Loucy (cell line): Measurements from ENCODE around the gene IQGAP3.

Experiments used
- H2AFZ ChIP-seq: fragments of 200-600 bp; sonication (generic); 2 replicates; pipeline ENCODE4 v1.6.0; 2016; ENCODE audit warnings: antibody characterized with exemption, mild to moderate bottlenecking, low read length, moderate library complexity
- H3F3A ChIP-seq: fragments of 200-600 bp; 2 replicates; pipeline ENCODE4 v1.6.0; 2016; ENCODE audit warnings: antibody characterized with exemption, low read depth, mild to moderate bottlenecking
- H3K27me3 ChIP-seq: fragments of 200-600 bp; sonication (generic); 2 replicates; pipeline ENCODE4 v1.6.1; 2014; ENCODE audit warnings: low read length, mild to moderate bottlenecking; ENCODE audit not compliant: insufficient read depth, poor library complexity, severe bottlenecking
- H3K36me3 ChIP-seq: fragments of 200-600 bp; sonication (generic); 2 replicates; pipeline ENCODE4 v1.6.1; 2016; ENCODE audit warnings: low read length; ENCODE audit not compliant: insufficient read depth
- H3K4me1 ChIP-seq: fragments of 200-600 bp; sonication (generic); 2 replicates; pipeline ENCODE4 v1.5.1; 2014; ENCODE audit warnings: low read length, mild to moderate bottlenecking; ENCODE audit not compliant: insufficient read depth, poor library complexity, severe bottlenecking
- H3K4me2 ChIP-seq: fragments of 200-600 bp; sonication (generic); 2 replicates; pipeline ENCODE4 v1.6.0; 2014; ENCODE audit warnings: antibody characterized with exemption, low read length, low read depth, mild to moderate bottlenecking; ENCODE audit not compliant: poor library complexity, severe bottlenecking
- H3K4me3 ChIP-seq: fragments of 200-600 bp; sonication (generic); 2 replicates; pipeline ENCODE4 v1.5.1; 2014; ENCODE audit warnings: low read length, mild to moderate bottlenecking, mixed read lengths; ENCODE audit not compliant: poor library complexity, severe bottlenecking
- H3K79me2 ChIP-seq: fragments of 200-600 bp; sonication (generic); 2 replicates; pipeline ENCODE4 v1.6.1; 2014; ENCODE audit warnings: low read length; ENCODE audit not compliant: insufficient read depth
- H3K9ac ChIP-seq: fragments of 200-600 bp; sonication (generic); 2 replicates; pipeline ENCODE4 v1.6.0; 2014; ENCODE audit warnings: mild to moderate bottlenecking, low read depth, low read length, moderate library complexity; ENCODE audit not compliant: poor library complexity, severe bottlenecking
- H3K9me2 ChIP-seq: fragments of 200-600 bp; sonication (generic); replicated peaks from 2 replicates; pipeline ENCODE4 v1.6.1; 2016; ENCODE audit warnings: low read depth, low read length, mixed read lengths
- H3K9me3 ChIP-seq: fragments of 200-600 bp; sonication (generic); 2 replicates; pipeline ENCODE4 v1.6.1; 2014; ENCODE audit warnings: mild to moderate bottlenecking, antibody characterized with exemption, low read length, low read depth; ENCODE audit not compliant: insufficient read depth
- H4K20me1 ChIP-seq: fragments of 200-600 bp; sonication (generic); 2 replicates; pipeline ENCODE4 v1.6.0; 2014; ENCODE audit warnings: antibody characterized with exemption, low read length, mild to moderate bottlenecking; ENCODE audit not compliant: insufficient read depth, poor library complexity, severe bottlenecking
- EZH2phosphoT487 ChIP-seq: fragments of 200-600 bp; IDR thresholded peaks from 2 replicates; pipeline ENCODE4 v1.6.1; 2018; ENCODE audit warnings: antibody characterized with exemption, mild to moderate bottlenecking, moderate library complexity, borderline replicate concordance
- TF ChIP-seq, protein P1 (sequence below): fragments of 200-600 bp; sonication (generic); conservative IDR thresholded peaks from 2 replicates; pipeline ENCODE4 v1.5.1; 2014; ENCODE audit warnings: mild to moderate bottlenecking, antibody characterized with exemption, low read length

IQGAP3 gene

GRCh38 chr1:156484480-156485058 is 87.8 kb downstream of the IQGAP3 start:
- Histone ChIP-seq H3K9me2 (no peaks in the 10 kb centered on the region), H3K4me1 (peaks cover 16% of the 10 kb centered on the region)

DNA sequence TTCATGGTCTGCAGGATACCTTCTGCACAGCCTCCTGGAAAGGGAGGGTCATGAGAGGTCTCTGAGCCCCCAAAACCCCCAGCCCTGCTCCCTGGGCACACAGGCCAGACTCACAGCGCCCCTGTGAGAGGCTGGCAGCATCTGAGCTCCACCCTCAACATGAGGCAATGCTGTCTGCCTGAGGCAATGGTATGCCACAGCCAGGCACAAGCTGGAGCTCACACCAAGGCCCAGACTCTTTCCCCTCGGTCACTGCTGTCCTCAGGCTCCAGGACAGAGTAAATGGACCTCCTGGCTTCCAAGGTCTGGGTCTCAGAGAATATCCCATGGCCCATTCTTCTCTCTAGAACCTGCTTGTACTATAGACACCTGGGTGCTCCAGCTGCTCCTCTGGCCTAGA is 89.0 kb downstream of the IQGAP3 start:
- peaks cover 55% of the 10 kb centered on the region; the same call in 1 of the 2 replicates for H3K36me3 ChIP-seq
- H3K9me3 ChIP-seq: no peaks in the 10 kb centered on the region

More at GRCh38 chr1:156484480-156485058, 87.8 kb downstream of the IQGAP3 start:
- H3F3A ChIP-seq: no peaks in the 10 kb centered on the region
- H3K9me3 ChIP-seq: no peaks in the 10 kb centered on the region
- peaks cover 52% of the 10 kb centered on the region for H4K20me1 ChIP-seq
- no peak overlapping the region for H2AFZ ChIP-seq
- H3K4me3 ChIP-seq: no peak overlapping the region
- no peak overlapping the region for H3K4me2 ChIP-seq
- H3K27me3 ChIP-seq: no peaks in the 10 kb centered on the region
- peaks cover 60% of the 10 kb centered on the region for H3K79me2 ChIP-seq
- peaks cover 49% of the 10 kb centered on the region; the same call in 1 of the 2 replicates for H3K36me3 ChIP-seq
- TF ChIP-seq, protein P1, sequence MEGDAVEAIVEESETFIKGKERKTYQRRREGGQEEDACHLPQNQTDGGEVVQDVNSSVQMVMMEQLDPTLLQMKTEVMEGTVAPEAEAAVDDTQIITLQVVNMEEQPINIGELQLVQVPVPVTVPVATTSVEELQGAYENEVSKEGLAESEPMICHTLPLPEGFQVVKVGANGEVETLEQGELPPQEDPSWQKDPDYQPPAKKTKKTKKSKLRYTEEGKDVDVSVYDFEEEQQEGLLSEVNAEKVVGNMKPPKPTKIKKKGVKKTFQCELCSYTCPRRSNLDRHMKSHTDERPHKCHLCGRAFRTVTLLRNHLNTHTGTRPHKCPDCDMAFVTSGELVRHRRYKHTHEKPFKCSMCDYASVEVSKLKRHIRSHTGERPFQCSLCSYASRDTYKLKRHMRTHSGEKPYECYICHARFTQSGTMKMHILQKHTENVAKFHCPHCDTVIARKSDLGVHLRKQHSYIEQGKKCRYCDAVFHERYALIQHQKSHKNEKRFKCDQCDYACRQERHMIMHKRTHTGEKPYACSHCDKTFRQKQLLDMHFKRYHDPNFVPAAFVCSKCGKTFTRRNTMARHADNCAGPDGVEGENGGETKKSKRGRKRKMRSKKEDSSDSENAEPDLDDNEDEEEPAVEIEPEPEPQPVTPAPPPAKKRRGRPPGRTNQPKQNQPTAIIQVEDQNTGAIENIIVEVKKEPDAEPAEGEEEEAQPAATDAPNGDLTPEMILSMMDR: no peak
- TF ChIP-seq EZH2phosphoT487: no peak
- H3K9ac ChIP-seq: no peak overlapping the region

DNA sequence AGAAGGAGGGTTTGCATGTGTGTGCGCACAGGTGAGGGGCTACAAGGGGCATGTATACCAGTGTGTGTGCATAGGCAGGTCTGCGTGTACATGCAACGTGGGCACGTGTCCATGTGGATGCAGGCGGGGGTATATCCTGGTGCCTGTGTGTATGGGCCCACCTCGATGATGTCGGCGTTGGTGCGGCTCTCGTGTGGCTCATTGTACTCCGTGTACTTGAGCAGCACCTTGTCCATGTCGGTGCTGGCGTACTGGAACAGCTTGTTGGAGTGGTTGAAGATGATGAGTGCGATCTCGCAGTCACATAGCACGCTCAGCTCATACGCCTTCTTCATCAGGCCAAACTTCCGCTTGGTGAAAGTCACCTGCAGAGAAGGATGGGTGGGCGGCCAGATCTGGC is 90.1 kb downstream of the IQGAP3 start:
- Histone ChIP-seq H3K36me3 (peaks cover 65% of the 10 kb centered on the region; the same call in 1 of the 2 replicates), H3K79me2 (peaks cover 37% of the 10 kb centered on the region), H3K4me1 (no peaks in the 10 kb centered on the region), H3K27me3 (no peaks in the 10 kb centered on the region), H2AFZ (no peak overlapping the region), H3K9ac (no peak overlapping the region), H3K9me3 (no peaks in the 10 kb centered on the region), H3K4me2 (no peak overlapping the region), H3F3A (no peaks in the 10 kb centered on the region), H3K4me3 (no peak overlapping the region), H4K20me1 (peaks cover 32% of the 10 kb centered on the region), H3K9me2 (no peaks in the 10 kb centered on the region)
- no peak for TF ChIP-seq EZH2phosphoT487
- TF ChIP-seq, protein P1: no peak

More for the DNA sequence above, 89.0 kb downstream of the IQGAP3 start:
- Histone ChIP-seq H3K4me2 (no peak overlapping the region), H3F3A (no peaks in the 10 kb centered on the region), H2AFZ (no peak overlapping the region), H3K4me1 (peaks cover 4% of the 10 kb centered on the region), H3K9me2 (no peaks in the 10 kb centered on the region), H3K4me3 (no peak overlapping the region), H3K27me3 (no peaks in the 10 kb centered on the region), H3K79me2 (peaks cover 48% of the 10 kb centered on the region), H4K20me1 (peaks cover 41% of the 10 kb centered on the region), H3K9ac (no peak overlapping the region)
- TF ChIP-seq EZH2phosphoT487: no peak
- TF ChIP-seq, protein P1: no peak
